Lung (tissue), 12 donors: Measurements from ENCODE around the gene HNRNPH2. TPM values are rescaled to one million over a fixed set of nuclear protein-coding genes. Genes with fewer than 3 reads are reported as not detected.

Experiments
- ATAC-seq: fragments of 200-7000 bp; cut with Tn5 transposase; one replicate; pipeline ENCODE4 v1.9.1; 2020; ENCODE audit warnings: moderate number of reproducible peaks; ENCODE audit not compliant: insufficient read depth, low FRiP score
- DNase-seq, 3 donors: peaks; one replicate each; pipeline ENCODE4 v3.0.0-alpha.2; 2013 to 2017
- H3K27ac ChIP-seq, 2 donors: one replicate each; pipeline ENCODE4 v1.5.1; 2013; ENCODE audit warnings: mild to moderate bottlenecking in 2 of 2, moderate library complexity in 2 of 2, control low read depth in 1 of 2, inconsistent platforms in 1 of 2, low read depth in 1 of 2, low read length in 1 of 2
- H3K27me3 ChIP-seq, 3 donors: one replicate each; pipeline ENCODE4 v1.5.1; 2013; ENCODE audit warnings: low read length in 2 of 3; ENCODE audit not compliant: control insufficient read depth in 3 of 3, insufficient read depth in 3 of 3
- H3K36me3 ChIP-seq, 4 donors: one replicate each; pipeline ENCODE4 v1.5.1; 2013; ENCODE audit warnings: low read length in 4 of 4, mild to moderate bottlenecking in 1 of 4, moderate library complexity in 1 of 4; ENCODE audit not compliant: control insufficient read depth in 4 of 4, insufficient read depth in 4 of 4
- H3K4me1 ChIP-seq, 5 donors: one replicate each; pipeline ENCODE4 v1.5.1; 2013; ENCODE audit warnings: low read length in 5 of 5, mild to moderate bottlenecking in 2 of 5, moderate library complexity in 1 of 5; ENCODE audit not compliant: control insufficient read depth in 5 of 5, insufficient read depth in 5 of 5
- H3K4me3 ChIP-seq: one replicate; pipeline ENCODE4 v1.5.1; 2013; ENCODE audit warnings: mild to moderate bottlenecking, control low read depth, moderate library complexity
- H3K9ac ChIP-seq, 2 donors: one replicate each; pipeline ENCODE4 v1.5.1; 2013; ENCODE audit warnings: low read length in 2 of 2, control low read depth in 1 of 2; ENCODE audit not compliant: insufficient read depth in 1 of 2
- H3K9me3 ChIP-seq, 4 donors: one replicate each; pipeline ENCODE4 v1.5.1; 2013; ENCODE audit warnings: low read length in 3 of 4, mild to moderate bottlenecking in 1 of 4, moderate library complexity in 1 of 4; ENCODE audit not compliant: control insufficient read depth in 4 of 4, insufficient read depth in 3 of 4
- WGBS, 2 donors: extraction: QIAGEN DNeasy Blood & Tissue Kit; methylation state at CpG; one replicate each; pipeline ENCODE4 v1.1.7; 2013; 5-methylcytosine and 5-hydroxymethylcytosine counted together
- polyA plus RNA-seq, 2 donors: library from polyadenylated mRNA; stranded (reverse); fragments of 200-250 nt; gene quantifications; one replicate each; pipeline ENCODE4 v1.2.1, GENCODE V29; 2013
- total RNA-seq, 2 donors: library from RNA; depleted of rRNA in 1 of 2; stranded (reverse); fragments of >200 nt in 1 of 2; gene quantifications; one replicate each; pipeline ENCODE4 v1.2.1, GENCODE V29; 2014 to 2021
- TF ChIP-seq, protein P1 (sequence below): IDR thresholded peaks from 2 replicates; pipeline ENCODE4 v1.5.1; 2012; ENCODE audit warnings: mild to moderate bottlenecking; ENCODE audit errors: control extremely low read depth, extremely low read depth
- donor health status: control.
- donor health status: control.
- donor health status: Bipolar disorder and iron deficiency.
- donor health status: healthy.
- donor health status: DM: yes; HTN: yes; CAD: no.

Gene HNRNPH2
- total and polyA plus RNA-seq, 4 donors, result 38.0 to 102 (median 72.7) TPM

GRCh38 chrX:101407167-101407747, 765 bp upstream of the HNRNPH2 start:
- DNase-seq, result peak; percentile 16 to 56 (median 45)
- Histone ChIP-seq H3K4me3 (peak overlapping the region; percentile 41), H3K9me3 (no peaks in the 10 kb centered on the region), H3K9ac (peak overlapping the region; percentile 96 to 99), H3K4me1 (peaks cover 0 to 10% (median 4%) of the 10 kb centered on the region in 5 donors), H3K27ac (peak overlapping the region; percentile 67 to 90), H3K36me3 (peaks cover 0 to 2% (median 0%) of the 10 kb centered on the region in 4 donors), H3K27me3 (peaks cover 0 to 3% (median 0%) of the 10 kb centered on the region in 3 donors)
- ATAC-seq, result no peak
- WGBS, 2 donors, result 0 to 26% methylated on average over 14 to 15 of the region's 15 CpGs
- TF ChIP-seq, protein P1, sequence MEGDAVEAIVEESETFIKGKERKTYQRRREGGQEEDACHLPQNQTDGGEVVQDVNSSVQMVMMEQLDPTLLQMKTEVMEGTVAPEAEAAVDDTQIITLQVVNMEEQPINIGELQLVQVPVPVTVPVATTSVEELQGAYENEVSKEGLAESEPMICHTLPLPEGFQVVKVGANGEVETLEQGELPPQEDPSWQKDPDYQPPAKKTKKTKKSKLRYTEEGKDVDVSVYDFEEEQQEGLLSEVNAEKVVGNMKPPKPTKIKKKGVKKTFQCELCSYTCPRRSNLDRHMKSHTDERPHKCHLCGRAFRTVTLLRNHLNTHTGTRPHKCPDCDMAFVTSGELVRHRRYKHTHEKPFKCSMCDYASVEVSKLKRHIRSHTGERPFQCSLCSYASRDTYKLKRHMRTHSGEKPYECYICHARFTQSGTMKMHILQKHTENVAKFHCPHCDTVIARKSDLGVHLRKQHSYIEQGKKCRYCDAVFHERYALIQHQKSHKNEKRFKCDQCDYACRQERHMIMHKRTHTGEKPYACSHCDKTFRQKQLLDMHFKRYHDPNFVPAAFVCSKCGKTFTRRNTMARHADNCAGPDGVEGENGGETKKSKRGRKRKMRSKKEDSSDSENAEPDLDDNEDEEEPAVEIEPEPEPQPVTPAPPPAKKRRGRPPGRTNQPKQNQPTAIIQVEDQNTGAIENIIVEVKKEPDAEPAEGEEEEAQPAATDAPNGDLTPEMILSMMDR, result no peak

DNA sequence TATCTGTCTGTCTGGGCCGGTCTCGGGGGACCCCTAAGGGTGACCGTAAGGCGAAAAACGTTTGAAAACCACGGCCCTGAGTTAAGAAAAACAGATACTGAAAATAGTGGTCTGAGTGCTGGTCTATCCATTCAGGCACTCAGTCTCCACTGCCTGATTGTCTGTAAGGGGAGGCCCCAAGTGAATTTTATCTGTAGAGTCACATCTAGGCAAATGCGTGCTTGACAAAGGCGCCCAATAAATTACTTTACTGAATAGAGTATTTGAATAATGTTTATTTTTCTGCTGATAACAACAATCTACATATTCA, 465 bp downstream of the HNRNPH2 start:
- H3K4me3 ChIP-seq, result peak overlapping the region; percentile 50
- peaks cover 0 to 10% (median 4%) of the 10 kb centered on the region in 5 donors for H3K4me1 ChIP-seq
- peak overlapping the region; percentile 90 to 95 for H3K27ac ChIP-seq
- peaks cover 0 to 5% (median 0%) of the 10 kb centered on the region in 3 donors for H3K27me3 ChIP-seq
- WGBS, 2 donors, result 0 to 20% methylated on average over 8 of the region's 8 CpGs
- no peak for ATAC-seq
- TF ChIP-seq, protein P1, result no peak
- no peaks in the 10 kb centered on the region for H3K9me3 ChIP-seq
- no peak for DNase-seq
- H3K36me3 ChIP-seq, result peaks cover 0 to 5% (median 2%) of the 10 kb centered on the region in 4 donors
- peak overlapping the region; percentile 70 to 96 for H3K9ac ChIP-seq

GRCh38 chrX:101409043-101409442, 1.0 kb downstream of the HNRNPH2 start:
- H3K4me3 ChIP-seq, result no peak overlapping the region
- peak overlapping the region in 1 of 2 donors; percentile 96 for H3K9ac ChIP-seq
- peaks cover 0 to 5% (median 2%) of the 10 kb centered on the region in 4 donors for H3K36me3 ChIP-seq
- peaks cover 0 to 10% (median 4%) of the 10 kb centered on the region in 5 donors for H3K4me1 ChIP-seq
- peak overlapping the region in 1 of 2 donors; percentile 95 for H3K27ac ChIP-seq
- WGBS, 2 donors, result 2 to 30% methylated on average over 6 of the region's 6 CpGs
- DNase-seq (no peak), ATAC-seq (no peak)
- no peaks in the 10 kb centered on the region for H3K9me3 ChIP-seq
- H3K27me3 ChIP-seq, result peaks cover 0 to 5% (median 0%) of the 10 kb centered on the region in 3 donors
- TF ChIP-seq, protein P1, result no peak

DNA sequence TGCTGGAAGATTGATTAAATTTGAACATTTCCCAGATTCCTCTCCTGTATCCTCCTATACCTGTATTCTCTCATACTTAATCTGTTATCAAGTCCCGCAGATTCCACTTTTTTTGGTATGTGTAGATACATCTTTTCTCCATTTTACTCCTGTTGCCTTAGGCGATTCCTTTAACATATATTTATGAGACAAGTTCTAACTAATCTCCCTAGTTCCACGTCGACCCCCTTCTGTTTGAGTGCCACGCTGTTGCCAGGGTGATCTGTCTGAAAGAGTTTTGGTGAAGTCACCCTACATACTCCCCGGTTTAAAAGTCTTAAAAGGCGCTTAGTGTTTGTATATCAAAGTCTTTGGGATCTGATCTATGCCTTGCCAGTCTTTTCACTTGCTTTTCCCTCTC, 2.4 kb downstream of the HNRNPH2 start:
- DNase-seq (no peak), ATAC-seq (no peak)
- H3K27ac ChIP-seq, result no peak overlapping the region
- H3K4me3 ChIP-seq, result no peak overlapping the region
- 49 to 54% methylated on average over 7 of the region's 7 CpGs for WGBS, 2 donors
- peaks cover 0 to 10% (median 4%) of the 10 kb centered on the region in 5 donors for H3K4me1 ChIP-seq
- peak overlapping the region in 1 of 2 donors; percentile 17 for H3K9ac ChIP-seq
- H3K9me3 ChIP-seq, result no peaks in the 10 kb centered on the region
- H3K36me3 ChIP-seq, result peaks cover 0 to 5% (median 2%) of the 10 kb centered on the region in 4 donors
- peaks cover 0 to 5% (median 0%) of the 10 kb centered on the region in 3 donors for H3K27me3 ChIP-seq
- TF ChIP-seq, protein P1, result no peak
